GM19193 (cell line): Measurements from ENCODE around the gene SYT17.

Experiments used
- POLR2A ChIP-seq: IDR thresholded peaks from 4 replicates; pipeline ENCODE4 v1.6.1; 2011; ENCODE audit not compliant: insufficient read depth, insufficient read length; ENCODE audit errors: extremely low read depth

SYT17 gene

DNA sequence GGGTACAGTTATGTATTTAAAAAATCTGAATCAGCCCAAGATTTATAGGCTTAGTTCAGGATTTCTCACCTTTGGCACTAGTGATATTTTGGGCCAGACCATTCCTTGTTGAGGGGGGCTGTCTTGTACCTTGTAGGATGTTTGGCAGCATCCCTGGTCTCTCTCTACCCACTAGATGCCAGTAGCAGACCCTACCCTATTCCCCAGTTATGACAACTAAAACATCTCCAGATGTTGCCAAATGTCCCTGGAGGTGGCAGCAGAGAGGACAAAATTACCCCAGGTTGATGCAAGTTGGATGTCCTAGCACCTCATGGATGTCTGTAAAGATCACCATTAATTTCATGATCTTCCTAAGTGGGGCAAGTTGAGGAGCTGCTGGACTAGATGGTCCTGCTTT, 45.8 kb downstream of the SYT17 start:
- no peak for TF ChIP-seq POLR2A

DNA sequence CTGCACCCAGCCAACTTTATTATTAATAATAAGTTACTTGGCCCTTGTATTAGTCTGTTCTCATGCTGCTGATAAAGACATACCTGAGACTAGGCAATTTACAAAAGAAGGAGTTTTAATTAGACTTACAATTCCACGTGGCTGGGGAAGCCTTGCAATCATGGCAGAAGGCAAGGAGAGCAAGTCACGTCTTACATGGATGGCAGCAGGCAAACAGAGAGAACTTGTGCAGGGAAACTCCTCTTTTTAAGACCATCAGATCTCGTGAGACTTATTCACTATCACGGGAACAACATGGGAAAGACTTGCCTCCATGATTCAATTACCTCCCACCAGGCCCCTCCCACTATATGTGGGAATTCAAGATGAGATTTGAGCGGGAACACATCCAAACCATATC, 47.7 kb downstream of the SYT17 start:
- no peak for TF ChIP-seq POLR2A

DNA sequence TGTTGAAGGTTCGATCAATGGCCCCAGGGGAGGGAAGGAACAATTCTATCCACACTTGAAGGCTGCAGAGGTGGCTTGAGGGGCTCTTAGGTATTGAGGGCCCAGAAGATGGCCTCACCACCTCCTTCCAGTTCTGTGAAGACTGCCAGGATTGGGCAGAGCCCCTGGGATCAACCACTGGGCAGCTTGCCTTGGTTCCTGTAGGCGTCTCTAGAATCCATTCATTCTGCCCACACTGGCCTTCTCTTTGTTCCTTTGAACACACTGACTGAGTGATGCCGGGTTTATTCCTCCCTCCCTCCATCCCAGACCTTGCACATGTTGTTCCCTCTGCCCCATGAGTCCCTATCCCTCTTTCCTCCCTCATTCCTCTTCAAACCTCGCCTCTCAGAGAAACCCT, 50.5 kb downstream of the SYT17 start:
- no peak for TF ChIP-seq POLR2A

GRCh38 chr16:19219836-19220235, 51.8 kb downstream of the SYT17 start:
- no peak for TF ChIP-seq POLR2A

DNA sequence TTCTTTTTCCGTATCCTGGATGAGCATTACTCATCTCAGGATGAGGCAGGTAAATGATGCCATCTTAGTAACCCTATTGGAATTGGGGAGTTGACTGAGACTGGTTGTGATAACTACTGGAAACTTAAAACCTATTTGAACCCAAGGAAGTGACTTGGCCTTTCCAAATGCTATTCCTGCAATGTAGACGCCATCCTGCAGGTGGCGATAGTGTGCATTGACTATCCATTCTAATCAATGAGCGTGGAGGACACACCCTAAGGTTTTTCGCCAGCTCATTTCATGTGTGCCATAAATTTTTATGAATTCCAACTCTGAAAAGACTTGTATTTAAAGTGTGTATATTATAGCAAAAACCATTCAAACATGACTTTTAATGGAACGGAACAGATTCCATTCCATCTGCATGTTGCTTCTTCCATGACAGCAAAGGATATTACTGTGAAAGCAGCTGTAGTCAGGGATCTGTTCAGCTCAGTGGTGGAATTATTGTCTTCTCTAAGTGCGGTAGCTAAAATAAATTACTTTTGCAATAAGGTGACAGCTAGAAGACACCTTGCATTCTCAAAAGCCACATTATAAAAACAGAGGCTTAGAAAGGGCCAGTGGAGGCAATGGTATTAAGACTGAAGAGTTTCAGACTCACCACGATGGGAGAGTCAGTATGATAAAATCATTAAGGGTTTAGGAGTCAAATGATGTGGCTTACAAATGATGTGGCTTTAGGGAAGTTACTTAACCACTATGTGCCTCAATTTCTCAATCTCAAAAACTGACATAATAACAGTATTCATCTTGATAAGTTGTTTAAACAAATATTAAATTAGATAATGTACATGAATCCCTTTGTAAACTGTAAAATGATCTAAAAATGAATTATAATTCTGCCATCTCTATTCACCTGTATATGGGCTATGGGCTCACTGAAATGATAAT, 55.5 kb downstream of the SYT17 start:
- no peak for TF ChIP-seq POLR2A

DNA sequence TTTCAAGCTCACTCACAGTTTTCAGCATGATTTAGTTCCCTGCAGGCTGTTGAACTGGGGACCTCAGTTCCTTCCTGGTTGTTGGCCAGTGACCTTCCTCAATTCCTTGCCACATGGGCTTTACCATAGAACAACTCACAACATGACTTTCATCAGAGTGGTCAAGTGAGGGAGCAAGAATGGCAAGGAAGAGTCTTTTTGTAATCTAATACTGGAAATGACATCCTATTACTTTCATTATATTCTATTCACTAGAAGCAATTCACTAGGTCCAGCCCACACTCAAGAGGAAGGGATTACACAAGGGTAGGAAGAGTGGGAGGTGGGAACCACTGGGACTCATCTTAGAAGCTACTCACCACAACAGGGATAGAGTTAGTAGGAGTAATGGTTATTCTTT, 57.6 kb downstream of the SYT17 start:
- TF ChIP-seq POLR2A: no peak

DNA sequence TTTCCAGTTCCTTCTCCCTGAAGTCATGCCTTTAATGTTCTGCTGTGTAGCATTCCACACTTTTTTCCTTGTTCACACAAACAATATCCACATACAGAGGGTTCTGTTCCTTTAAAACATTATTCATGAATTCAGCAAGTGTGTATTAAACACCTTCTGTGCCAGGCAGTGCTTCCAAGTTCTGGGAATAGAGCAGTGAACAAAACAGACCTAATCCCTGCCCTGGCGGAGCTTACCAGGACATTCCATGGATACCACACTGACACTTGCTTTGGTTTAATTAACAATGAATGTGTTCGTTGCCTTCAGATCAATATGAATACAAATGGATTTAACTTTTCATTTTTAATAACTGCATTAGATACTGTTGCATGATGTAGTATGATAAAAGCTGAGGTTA, 59.6 kb downstream of the SYT17 start:
- no peak for TF ChIP-seq POLR2A

GRCh38 chr16:19228052-19228451, 60.0 kb downstream of the SYT17 start:
- no peak for TF ChIP-seq POLR2A

GRCh38 chr16:19228575-19228974, 60.5 kb downstream of the SYT17 start:
- TF ChIP-seq POLR2A: no peak

GRCh38 chr16:19230575-19230974, 62.5 kb downstream of the SYT17 start:
- no peak for TF ChIP-seq POLR2A

DNA sequence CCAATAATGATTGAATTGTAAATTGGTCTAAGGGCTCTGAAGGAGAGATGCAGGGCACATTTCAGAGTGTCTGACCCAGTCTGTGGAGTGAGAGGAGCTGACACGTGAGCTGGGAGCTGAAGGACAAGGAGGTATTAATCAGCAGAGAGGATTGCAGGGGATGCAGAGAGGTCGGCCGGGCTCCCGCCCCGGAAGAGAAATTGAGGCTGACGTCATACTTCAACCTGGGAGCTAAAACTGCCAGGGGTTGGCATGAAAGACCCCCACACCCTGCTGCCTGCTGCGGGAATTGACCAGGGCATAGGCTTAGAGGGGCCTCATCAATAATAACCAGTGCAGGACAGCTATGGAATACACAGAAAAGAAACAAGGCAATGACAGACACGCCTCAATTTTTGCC, 63.8 kb downstream of the SYT17 start:
- no peak for TF ChIP-seq POLR2A

DNA sequence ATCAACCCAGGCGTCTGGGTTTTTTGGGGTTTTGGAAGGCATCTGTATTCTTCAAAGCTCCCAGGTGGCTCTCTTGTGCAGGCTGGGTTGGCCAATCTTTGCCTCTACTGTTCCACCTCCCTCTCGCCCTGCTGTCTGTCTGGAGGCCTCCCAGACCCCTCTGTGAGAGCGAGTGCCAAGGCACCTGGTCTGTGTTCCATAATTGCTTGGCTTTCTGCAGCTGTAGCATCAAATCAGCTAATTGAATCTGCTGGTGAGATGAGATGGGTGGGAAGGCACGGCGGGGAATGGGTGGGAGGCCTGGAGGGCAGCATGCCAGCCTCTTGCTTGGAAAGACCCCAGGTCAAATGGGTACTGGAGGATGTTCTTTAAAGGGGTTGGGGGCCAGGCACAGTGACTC, 64.9 kb downstream of the SYT17 start:
- TF ChIP-seq POLR2A: no peak

GRCh38 chr16:19235478-19235877, 67.4 kb downstream of the SYT17 start:
- no peak for TF ChIP-seq POLR2A

GRCh38 chr16:19235886-19236285, 67.8 kb downstream of the SYT17 start:
- no peak for TF ChIP-seq POLR2A

DNA sequence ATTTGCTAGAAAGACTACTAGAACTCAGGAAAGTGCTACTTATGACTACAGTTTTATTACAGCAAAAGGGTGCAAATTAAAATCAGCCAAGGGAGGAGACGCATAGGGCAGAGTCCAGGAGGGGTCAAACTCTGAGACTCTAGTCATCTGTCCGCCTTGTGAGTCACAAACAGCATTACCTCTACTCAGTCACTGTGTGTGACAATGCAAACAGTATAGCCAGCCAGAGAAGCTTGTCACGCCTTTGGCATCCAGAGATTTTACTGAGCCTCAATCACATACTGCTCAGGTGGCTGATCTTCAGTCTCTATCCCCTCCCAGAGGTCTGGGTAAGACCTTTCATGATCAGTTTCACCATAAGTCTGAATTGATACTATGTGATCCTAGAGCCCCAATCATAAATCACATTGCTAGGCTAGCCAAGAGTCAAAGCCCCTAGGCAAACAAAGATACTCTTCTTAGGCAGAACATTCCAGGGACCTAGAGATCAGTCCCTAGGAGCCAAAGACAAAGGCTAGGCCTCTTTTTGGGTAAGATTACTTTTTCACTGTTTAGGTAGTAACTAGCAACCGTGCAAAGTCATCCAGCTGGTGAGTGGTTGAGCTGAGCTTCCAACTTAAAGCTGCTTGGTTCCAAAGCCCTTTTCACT, 68.6 kb downstream of the SYT17 start:
- no peak for TF ChIP-seq POLR2A

DNA sequence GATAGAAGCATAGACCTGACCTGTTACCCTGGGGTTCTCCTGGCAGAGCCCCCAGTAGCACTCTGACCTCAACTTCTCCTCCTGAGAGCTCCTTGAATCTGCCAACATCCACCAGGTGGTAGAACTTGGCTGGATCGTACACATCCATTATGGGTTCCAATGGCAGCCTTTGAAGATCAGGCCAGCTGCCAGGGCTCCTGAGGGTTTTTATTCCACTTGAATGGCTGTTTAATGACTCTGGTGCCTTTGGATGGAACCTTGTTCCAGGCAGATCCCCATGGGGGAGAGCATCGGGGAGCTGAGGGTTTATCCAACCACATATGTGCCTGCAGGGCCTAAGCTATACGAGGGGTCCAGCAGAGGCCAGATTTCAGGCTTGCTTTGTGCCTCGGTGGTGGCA, 70.4 kb downstream of the SYT17 start:
- TF ChIP-seq POLR2A: no peak
